Activated T-helper 1 cell treated with Interleukin-2 at 50 U/mL for 16 hours (primary cell): Measurements from ENCODE around the gene PAQR7.
"Not testable (repeated sequence)": the region's sequence is repeated elsewhere in the genome, so short reads cannot be mapped to it uniquely, and the experiment has no call there.

Source experiments
- DNase-seq: peaks from one replicate; pipeline ENCODE4 v3.0.0-alpha.2; 2020; ENCODE audit warnings: low read depth

PAQR7 gene

GRCh38 chr1:25844536-25845337 is 30.8 kb downstream of the PAQR7 start:
- DNase-seq: no peak

GRCh38 chr1:25843483-25843882 is 32.0 kb downstream of the PAQR7 start:
- DNase-seq: no peak

DNA sequence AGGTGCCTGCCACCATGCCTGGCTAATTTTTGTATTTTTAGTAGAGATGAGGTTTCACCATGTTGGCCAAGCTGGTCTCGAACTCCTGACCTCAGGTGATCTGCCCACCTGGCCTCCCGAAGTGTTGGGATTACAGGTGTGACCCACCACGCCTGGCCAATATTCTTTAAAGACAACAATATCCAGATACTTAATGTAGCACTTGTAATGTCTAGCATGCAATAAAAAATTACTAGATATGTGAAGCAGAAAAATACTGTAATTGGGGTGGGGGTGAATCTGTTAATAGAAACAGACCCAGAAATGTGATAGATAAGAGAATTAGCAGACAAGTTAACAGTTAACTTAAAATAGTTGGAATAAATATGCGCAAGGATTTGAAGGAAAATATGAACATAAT is 35.7 kb downstream of the PAQR7 start:
- DNase-seq: not testable (repeated sequence)

- DNase-seq: no peak
Observed at GRCh38 chr1:25837262-25837875, 38.1 kb downstream of the PAQR7 start.

DNA sequence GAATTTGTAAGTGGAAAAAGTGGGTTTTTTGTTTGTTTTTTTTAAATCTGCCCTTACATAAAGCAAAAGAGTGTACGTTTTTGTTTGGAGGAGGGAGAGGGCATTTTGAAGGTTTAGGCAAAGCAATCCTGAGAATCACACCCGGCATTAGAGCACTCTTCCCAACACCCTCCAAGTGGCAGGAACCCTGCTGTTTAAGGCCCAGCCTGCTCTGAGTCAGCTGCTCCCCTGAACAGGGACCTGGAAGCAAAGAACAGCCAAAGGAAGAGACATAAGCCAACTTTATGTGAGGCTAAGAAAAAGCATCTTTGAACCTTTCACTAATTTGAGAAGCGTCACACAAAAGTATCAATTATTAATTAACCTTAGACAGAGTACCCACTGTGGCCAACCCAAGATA is 38.8 kb downstream of the PAQR7 start:
- DNase-seq: no peak

- DNase-seq: no peak
Observed at GRCh38 chr1:25834894-25835293, 40.6 kb downstream of the PAQR7 start.

DNA sequence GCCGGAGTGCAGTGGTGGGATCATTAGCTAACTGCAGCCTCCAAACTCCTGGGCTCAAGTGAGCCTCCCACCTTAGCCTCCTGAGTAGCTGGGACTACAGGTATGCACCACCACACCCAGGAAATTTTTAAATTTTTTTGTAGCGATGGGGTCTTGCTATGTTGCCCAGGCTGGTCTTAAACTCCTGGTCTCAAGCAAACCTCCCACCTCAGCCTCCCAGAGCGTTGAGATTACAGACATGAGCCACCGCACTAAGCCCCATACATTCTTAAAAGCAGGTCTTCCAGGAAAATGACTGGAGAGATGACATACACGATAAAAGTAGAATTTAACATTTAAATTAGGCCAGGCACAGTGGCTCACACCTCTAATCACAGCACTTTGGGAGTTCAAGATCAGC is 42.4 kb downstream of the PAQR7 start:
- DNase-seq: no peak

- DNase-seq: no peak
Observed at GRCh38 chr1:25832336-25833037, 43.0 kb downstream of the PAQR7 start.

- no peak for DNase-seq
Observed at GRCh38 chr1:25831569-25832196, 43.8 kb downstream of the PAQR7 start.

DNA sequence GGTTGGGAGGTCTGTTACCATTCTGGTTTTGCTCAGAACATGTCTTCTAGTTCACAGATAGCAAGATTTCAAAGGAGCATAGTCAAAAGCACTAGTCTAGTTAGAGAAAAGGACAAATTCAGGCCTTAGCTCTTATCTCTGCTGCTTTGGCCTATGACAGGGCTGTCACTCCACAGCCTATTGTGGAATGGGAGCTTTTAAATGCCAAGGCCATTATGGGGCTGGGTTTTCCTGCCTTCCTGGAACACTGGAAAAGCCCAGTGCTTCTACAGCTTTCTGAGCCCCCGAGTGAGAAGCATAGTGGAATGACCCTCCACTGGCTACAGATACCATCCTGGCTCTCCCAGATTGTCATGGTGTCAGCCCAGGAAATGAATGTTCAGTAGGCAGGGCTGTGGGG is 46.5 kb downstream of the PAQR7 start:
- DNase-seq: no peak

DNA sequence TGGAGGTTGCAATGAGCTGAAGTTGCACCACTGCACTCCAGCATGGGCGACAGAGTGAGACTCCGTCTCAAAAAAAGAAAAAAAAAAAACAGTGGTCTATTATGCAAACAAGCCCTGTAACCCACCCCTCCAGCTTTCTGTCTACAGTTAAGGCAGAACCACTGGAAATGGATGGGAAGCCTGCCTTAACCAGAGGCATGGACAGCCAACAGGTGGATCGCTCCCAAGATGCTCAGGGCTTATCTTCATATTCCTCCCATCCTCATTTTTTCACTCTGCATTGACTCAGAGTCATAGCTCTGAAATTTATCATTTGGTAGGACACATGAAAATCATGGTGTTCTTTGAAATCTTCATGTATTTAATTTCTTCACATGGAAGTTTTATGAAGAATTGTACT is 47.0 kb downstream of the PAQR7 start:
- no peak for DNase-seq

- no peak for DNase-seq
Observed at GRCh38 chr1:25826571-25826970, 48.9 kb downstream of the PAQR7 start.

GRCh38 chr1:25825605-25826004 is 49.9 kb downstream of the PAQR7 start:
- DNase-seq: no peak

- DNase-seq: no peak
Observed at GRCh38 chr1:25821630-25822091, 53.8 kb downstream of the PAQR7 start.

GRCh38 chr1:25821112-25821476 is 54.4 kb downstream of the PAQR7 start:
- no peak for DNase-seq

GRCh38 chr1:25820247-25821111 is 55.0 kb downstream of the PAQR7 start:
- peak; percentile 51 for DNase-seq

DNA sequence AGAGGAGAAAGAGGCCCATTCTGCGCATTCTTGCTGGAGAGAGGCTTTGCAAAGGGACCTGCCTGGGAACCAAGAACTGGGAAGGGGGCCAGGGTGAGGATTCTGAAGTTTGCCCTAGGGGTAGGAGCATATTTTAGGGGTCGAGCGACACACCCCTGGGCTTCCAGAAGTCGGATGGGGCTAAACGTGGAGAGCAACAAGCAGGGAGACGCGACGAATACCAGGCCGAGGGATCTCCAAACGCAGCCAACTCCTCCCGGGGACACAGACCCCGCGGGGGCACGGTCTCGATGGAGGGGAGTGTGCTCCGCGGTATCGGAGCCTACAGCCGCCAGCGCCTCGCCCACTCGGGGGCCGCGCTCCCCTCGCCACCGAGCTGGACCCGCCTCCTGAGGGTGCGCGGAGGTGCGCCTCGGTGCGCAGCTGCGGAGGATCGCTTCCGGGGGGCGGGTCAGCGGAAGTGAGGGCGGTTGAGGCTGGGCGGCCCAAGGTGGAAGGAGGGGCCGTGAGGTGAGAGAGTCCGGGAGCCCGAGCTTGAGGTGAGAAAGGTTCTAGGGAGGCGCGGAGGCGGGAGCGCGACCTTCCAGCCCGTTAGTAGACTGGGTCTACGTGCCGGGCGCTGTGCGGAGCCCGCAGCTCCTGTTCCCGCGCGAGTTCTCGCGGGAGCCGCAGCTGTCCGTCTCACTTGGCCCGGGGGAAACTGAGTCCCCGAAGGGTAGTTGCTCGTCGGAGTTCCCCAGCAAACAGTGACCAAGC is 55.8 kb downstream of the PAQR7 start, which contains the start of gene MTFR1L:
MTFR1L (plus strand) TSS at position 464 of the 756 bp plus-strand sequence. CDS start 3,151 bp downstream, outside the sequence.
- peak; percentile 90 for DNase-seq

DNA sequence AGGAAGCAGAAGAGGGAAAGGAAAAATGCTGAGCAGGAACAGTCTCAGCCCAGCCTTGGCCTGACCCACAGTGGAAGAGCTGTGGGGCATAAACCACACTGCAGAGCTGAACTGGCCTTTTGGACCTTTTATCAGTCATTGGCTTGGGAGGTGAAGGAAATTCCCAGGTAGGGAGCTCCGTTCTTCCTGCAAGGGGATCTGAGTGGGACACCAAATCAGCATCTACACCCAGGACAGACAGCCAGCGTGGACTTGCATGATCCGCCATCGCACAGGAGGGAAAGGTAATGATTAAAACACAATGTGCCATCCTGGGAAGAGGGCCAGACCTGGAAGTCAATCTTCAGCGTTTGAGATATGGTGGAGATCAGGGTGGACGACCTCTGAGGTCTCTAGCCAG is 56.9 kb downstream of the PAQR7 start:
- no peak for DNase-seq

- DNase-seq: no peak
Observed at GRCh38 chr1:25817840-25818501, 57.5 kb downstream of the PAQR7 start.

GRCh38 chr1:25816112-25816718 is 59.3 kb downstream of the PAQR7 start:
- DNase-seq: no peak
